ENCODE data around the gene PNMA1. TPM values are rescaled to one million over a fixed set of nuclear protein-coding genes. Genes with fewer than 3 reads are reported as not detected.

The PNMA1 gene
- total and polyA plus RNA-seq, 2 of the 13 experiments (the other 11 are each of a cell fraction or from before 2014, with no cell fraction given), result 7.0 to 8.3 TPM

GRCh38 chr14:73753887-73754795 is 40.0 kb upstream of the PNMA1 start (continued):
- TF ChIP-seq HOMEZ (CRISPR knock-in tag; IDR thresholded peaks at IDR 0.05; ENCODE audit: low read depth), result no peak
- TF ChIP-seq ZNF652 (CRISPR knock-in tag; IDR thresholded peaks at IDR 0.05; ENCODE audit: borderline replicate concordance, low read depth), result no peak
- no peak for TF ChIP-seq ELF1 (CRISPR knock-in tag; IDR thresholded peaks at IDR 0.05)
- no peak for TF ChIP-seq ZNF879 (CRISPR knock-in tag; IDR thresholded peaks at IDR 0.05)
- no peak for TF ChIP-seq ZNF329 (CRISPR knock-in tag; IDR thresholded peaks at IDR 0.05; ENCODE audit: low read depth)
- TF ChIP-seq TEAD2 (CRISPR knock-in tag; IDR thresholded peaks at IDR 0.05), result no peak
- TF ChIP-seq HMGXB3 (CRISPR knock-in tag; IDR thresholded peaks at IDR 0.05; ENCODE audit: borderline replicate concordance), result no peak
- TF ChIP-seq ZNF12 (CRISPR knock-in tag; IDR thresholded peaks at IDR 0.05), result no peak
- no peak for TF ChIP-seq FOXP1 (IDR thresholded peaks at IDR 0.05)
- no peak for TF ChIP-seq FOXP1 (CRISPR knock-in tag; IDR thresholded peaks at IDR 0.05)
- TF ChIP-seq ZNF512B (CRISPR knock-in tag; IDR thresholded peaks at IDR 0.05; ENCODE audit: borderline replicate concordance), result no peak
- TF ChIP-seq NRL (CRISPR knock-in tag; IDR thresholded peaks at IDR 0.05; ENCODE audit: borderline replicate concordance), result no peak
- TF ChIP-seq ZNF335 (CRISPR knock-in tag; IDR thresholded peaks at IDR 0.05), result no peak
- TF ChIP-seq UBTF (CRISPR knock-in tag; IDR thresholded peaks at IDR 0.05), result peak; percentile 41; the same call in 1 of the 2 replicates
- TF ChIP-seq THAP7 (CRISPR knock-in tag; IDR thresholded peaks at IDR 0.05), result no peak
- TF ChIP-seq SOX6 (IDR thresholded peaks at IDR 0.05), result no peak
- TF ChIP-seq SOX6 (CRISPR knock-in tag; IDR thresholded peaks at IDR 0.05), result no peak
- no peak for TF ChIP-seq FLYWCH1 (CRISPR knock-in tag; IDR thresholded peaks at IDR 0.05)

Measured in HepG2 (cell line).